ENCODE results near the gene ARHGEF12.
A peak's percentile ranks its signal among the peaks of the same experiment; 100 is the strongest.

ARHGEF12 gene

GRCh38 chr11:120389693-120390584 lies 53.7 kb downstream of the ARHGEF12 start:
- FAIRE-seq = no peak

DNA sequence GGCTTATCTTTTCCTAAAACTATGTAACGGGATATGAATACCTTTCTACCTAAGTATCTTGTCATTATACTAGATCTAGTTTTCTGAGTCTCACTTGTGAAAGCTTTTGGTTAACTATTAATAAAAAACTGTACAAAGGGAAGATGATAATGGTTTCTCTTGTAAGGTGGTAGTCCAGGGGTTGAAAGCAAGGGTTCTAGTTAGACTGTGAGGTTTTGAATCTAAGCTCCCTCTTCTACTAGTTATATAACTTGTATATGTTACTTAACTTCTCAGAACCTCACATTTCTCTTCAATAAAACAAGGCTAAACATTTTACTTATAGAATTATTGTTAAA lies 54.3 kb downstream of the ARHGEF12 start:
- FAIRE-seq = no peak

DNA sequence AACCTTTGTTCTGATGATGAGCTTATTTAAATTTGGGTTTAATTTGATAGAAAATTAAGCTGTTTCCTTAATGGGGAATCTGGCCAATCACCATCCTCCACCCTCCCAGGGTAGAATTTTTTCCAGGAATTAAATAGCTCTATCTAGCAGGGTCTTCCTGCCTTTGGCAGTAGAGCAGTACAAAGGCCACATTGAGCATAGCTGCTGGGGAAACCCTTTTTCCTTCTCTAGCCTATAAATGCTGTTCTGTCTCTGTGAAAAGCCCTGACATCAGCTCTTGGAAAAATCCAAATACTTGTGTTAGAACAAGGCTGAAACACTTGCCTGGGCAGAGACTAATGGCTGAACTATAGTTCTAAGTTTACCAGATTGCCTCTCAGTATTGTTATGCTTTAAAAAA lies 55.1 kb downstream of the ARHGEF12 start:
- no peak for FAIRE-seq

GRCh38 chr11:120391854-120392253 lies 55.6 kb downstream of the ARHGEF12 start:
- no peak for FAIRE-seq

GRCh38 chr11:120392314-120392713 lies 56.1 kb downstream of the ARHGEF12 start:
- no peak for FAIRE-seq

- FAIRE-seq = no peak
Observed at GRCh38 chr11:120392793-120393192, 56.6 kb downstream of the ARHGEF12 start.

GRCh38 chr11:120394119-120394518 lies 57.9 kb downstream of the ARHGEF12 start:
- FAIRE-seq = no peak

GRCh38 chr11:120395778-120396177 lies 59.6 kb downstream of the ARHGEF12 start:
- FAIRE-seq = no peak

DNA sequence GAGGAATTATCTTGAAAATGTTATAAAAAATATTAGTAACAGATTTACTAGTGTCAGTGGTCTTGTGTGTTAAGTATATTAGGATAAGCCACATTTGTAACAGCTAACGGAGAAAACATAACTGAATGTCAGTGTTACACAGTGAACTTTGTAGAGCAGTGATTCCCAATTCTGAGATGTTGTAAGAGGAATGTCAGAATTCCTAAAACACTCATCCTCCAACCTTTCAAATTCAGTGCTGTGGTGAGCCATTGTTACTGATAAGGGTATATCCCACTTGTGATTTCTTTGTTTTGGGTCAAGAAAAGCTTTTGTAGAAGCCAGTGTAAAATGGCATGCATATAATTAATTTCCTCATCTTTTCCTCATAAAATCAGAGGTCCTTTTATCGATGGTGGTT lies 61.9 kb downstream of the ARHGEF12 start:
- FAIRE-seq = no peak

DNA sequence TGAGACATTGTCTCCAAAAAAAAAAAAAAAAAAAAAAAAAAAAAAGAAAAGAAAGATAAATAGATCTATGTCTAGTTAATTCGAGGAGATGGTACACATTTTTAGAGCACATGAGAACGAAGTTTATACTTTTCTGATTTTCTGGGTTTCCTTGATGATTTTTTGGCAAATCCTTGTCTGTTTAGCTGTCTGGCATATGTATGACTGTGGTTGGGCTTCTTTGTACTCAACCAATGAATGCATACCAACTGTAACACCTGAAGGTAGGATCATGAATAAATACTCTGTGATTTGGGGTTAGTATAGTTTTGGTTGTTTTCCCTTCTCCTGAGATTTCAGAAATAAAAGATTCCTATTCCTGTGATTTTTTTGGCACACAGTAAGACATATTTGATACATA lies 63.1 kb downstream of the ARHGEF12 start:
- no peak for FAIRE-seq

DNA sequence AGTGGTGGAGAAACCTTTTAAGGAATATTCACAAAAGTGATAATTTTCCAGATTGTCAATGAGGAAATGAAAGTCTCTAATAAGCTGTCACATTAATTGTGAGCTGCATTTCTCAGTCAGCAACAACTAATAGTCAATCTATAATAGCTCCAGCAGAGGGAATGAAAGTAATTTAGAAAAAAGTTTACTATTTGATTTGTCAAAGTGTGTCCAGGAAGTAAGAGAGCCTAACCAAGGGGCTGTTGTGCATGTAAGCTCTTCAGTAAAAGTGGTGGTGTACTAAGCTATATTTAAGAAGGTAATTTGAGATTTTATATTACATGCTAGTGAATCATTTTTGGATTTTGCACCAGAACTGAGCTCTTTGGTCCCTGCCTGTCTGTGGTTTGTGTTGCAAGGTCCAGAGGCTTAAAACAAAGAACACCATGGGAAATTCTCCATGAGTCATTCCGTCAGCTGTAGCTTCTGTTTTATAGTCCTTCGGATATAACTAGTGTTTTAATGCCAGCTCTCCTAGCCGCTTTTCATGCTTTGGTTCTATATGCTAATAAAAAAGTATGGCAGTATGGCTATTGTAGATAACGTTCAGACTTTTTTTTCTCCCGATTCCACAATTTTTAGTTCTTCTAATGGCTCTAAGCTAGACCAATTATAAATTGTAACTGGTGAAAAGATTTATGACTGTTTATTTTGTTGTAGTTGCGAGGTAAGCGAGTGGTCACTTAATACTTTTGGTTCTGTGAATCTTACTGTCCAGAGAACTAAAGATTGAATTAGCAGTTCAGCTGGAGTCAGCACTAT lies 64.6 kb downstream of the ARHGEF12 start:
- peak; percentile 8 for FAIRE-seq

GRCh38 chr11:120401506-120401905 lies 65.3 kb downstream of the ARHGEF12 start:
- FAIRE-seq = no peak

DNA sequence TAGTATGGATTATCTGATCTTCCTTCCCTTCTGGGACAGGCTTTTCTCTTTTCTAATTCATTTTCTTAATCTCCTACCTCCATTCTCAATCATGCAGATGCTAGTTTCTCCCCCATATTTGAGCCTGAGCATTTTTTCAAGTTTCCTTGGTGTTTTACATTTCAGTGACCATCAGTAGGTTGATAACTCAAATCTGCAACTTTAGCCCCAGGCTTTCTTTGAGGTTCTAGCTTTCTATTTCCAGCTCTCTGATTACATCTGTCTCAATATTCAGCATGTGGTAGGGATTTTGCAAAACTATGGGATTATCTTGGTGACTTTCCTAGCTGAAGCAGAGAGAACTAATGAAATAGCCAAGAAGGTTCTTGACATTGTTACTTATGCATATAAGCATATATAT lies 67.8 kb downstream of the ARHGEF12 start:
- FAIRE-seq = no peak

GRCh38 chr11:120404495-120404894 lies 68.3 kb downstream of the ARHGEF12 start:
- no peak for FAIRE-seq

DNA sequence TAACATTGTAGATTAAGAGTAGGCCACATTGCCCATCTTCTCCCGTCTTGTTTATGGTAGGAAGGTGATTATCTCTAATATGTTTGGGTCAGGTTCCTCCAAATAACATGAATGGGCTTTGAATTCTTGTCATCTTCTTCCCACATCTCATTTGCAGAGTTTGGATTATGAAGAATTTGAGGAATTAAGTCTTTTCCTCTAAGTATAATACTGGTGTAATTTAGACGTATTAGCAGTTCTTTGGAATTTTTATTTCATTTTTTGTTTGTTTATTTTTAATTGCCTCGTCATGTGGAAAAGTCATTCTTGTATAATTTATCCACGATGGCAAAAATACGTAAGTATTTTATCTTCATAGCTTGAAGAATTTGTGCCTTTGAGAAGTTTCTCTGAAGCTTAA lies 73.4 kb downstream of the ARHGEF12 start:
- no peak for FAIRE-seq

DNA sequence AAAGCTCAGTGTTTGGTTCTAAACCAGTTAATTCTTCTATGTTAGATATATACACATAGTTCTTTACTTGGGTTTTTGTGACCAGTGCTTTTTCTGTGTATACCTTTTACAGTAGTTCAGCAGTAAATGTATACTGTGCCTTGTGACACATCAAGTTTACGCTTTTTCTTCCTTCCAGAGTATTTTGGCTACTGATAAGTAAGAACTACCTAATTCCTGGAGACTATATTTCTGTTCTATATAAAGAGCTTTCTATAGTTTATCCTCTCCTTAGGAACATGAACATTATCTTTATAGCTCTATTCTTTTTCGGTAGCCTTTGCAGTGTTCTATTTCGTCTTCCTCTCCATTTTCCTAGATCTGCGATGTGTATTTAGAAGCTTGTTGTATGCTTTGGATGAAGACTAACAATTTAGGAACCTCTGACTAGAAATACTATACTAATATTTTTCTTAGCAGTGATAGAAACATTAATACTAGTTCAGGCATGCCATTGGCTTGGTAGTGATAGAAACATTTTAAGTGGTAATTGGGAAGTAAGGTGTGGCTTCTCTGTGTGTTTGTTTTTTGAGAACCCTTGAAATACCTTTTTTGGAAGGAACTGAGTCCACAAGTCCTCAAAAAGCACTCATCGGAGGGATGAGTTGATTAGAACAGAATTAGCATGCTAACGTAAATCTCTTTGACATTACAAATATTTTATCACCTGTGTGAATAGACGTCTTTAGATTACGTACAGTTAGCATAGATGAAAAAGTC lies 74.6 kb downstream of the ARHGEF12 start:
- no peak for FAIRE-seq

DNA sequence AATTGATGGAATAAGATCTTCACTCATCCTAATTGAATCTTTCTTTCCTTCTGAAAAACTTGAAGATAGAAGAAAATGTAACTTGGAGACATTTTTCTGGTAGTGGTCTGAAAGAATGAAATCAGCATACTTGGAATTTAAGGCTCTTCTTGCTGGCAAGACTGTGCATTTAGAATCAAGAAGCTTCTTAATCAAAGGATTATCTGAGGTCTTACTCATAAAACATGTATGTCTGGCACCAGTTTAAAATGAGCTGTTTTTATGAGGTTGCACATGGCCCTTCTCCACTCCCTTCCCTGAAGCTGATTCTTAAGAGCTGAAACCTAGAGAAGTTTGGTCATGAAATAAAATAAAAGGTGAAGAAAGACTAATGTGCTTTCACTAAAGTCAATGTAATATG lies 77.3 kb downstream of the ARHGEF12 start:
- FAIRE-seq = no peak

DNA sequence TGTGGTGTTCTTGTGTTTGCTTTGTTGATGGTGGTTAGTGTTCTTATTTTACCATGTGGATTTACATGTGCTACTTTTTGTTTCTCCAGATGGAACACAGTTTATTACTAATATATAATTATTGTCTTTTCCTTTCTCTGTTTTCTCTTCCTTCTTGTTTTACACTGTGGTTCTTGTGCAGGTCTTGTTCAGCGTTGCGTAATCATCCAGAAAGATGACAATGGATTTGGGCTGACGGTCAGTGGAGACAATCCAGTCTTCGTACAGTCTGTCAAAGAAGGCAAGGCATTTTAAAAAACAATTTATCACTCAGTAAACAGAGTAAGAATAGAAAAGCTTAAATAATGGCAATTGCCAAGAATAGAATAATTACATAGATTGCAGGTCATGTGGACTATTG lies 84.4 kb downstream of the ARHGEF12 start:
- FAIRE-seq = no peak

DNA sequence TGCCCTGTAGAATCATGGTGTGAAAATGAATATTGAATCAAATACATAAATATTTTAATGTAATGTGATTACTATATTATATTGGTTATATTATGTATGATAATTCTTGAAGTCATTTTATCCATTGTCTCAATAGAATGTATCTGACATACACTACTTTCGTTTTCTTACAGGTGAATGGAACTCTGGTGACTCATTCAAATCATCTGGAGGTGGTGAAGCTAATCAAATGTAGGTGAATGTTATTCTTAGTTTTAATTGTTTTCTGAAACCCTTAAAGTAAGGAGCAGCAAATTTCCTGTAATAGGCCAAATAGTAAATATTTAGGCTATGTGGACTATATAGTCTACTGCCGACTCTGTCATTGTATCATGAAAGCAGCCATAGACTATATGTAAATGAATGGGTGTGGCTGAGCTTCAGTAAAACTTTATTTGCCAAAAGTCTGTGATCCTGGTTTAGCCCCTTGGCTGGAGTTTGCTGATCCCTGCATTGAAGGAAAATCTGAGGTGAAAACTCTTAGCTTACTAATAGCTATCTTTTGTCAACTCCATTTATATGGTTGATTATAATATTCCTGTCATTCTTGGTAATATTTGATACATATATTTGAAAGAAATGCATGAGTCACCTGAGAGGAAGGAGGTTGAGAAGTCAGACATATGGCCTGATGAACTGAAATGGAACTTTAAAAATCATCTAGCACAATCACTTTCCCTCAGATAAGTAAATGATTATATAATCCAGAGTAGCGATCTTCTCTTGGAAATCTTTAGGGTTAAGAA lies 88.2 kb downstream of the ARHGEF12 start:
- FAIRE-seq = no peak

DNA sequence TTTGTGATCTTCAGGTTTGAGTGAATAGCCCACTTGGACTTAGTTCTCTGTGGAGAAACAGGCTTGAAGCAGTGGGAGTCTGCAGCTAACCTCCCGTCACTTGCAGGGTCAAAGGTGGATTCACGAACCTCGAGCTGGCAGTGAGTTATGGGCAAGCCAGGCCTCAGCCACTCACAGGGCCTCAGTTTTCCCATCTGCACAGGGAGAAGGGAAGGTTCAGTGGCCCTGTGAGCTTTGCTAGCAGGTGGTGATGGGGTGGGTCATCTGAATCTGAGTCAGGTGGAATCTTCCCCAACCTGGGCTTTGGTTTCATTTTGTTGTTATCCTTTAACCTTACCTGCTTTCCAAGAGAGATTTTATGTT lies 88.7 kb downstream of the ARHGEF12 start:
- no peak for FAIRE-seq

DNA sequence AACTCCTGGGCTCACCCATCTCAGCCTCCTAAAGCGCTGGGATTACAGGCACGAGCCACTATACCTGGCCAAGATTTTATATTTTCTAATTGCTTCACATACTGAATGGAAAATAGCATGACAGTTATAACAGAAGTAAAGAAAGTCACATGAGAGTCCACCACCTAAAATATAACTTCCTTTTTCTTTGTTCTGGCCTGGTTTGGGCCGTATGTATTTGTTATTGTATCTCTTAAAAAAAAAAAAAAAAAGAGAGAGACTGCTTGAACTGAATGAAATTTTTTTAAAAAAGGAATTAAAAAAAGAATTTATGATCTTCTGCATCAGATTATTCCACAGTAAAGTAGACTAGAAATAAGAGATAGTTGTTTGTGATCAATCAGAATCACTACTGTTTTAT lies 89.3 kb downstream of the ARHGEF12 start:
- no peak for FAIRE-seq

DNA sequence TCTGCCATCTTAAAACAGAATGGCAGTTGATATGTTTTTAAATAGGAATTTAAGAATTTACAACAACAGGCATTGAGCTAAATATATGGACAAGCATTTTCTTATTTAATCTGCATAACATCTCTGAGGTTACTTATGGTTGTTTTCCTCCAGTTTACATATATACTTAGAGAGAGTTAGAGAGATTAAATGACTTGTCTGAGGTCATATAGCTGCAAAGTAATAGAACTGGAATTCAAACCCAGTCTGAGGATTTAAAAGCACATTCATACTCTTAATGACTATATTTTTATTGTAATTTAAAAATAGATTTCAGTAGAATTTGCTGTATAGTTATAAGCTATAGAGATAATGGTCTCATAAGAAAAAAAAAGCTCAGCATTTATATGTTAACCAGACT lies 93.9 kb downstream of the ARHGEF12 start:
- FAIRE-seq = no peak

DNA sequence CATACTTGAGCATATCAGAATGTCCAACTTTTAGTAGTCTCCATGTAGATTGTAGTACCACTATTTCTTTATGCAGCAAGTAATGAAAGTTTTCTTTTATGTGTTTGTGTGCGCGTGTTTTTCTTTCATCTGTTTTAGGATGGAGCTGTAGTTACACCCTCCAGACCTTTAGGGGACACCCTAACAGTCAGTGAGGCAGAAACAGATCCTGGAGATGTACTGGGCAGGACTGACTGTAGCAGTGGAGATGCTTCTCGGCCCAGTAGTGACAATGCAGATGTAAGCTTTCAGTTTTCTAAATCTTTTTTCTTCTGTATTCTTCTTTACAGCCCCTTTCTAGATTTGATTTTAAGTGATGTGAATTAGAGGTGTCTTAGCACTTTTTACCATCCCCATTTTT lies 95.4 kb downstream of the ARHGEF12 start:
- FAIRE-seq = no peak
